COLO668 (cell line): ENCODE data around the gene RNF40.

Experiments
- DNase-seq: peaks from one replicate; lab custom pipeline; 2025; ENCODE audit not compliant: unreplicated experiment; lab: John Stamatoyannopoulos, UW

The RNF40 gene

DNA sequence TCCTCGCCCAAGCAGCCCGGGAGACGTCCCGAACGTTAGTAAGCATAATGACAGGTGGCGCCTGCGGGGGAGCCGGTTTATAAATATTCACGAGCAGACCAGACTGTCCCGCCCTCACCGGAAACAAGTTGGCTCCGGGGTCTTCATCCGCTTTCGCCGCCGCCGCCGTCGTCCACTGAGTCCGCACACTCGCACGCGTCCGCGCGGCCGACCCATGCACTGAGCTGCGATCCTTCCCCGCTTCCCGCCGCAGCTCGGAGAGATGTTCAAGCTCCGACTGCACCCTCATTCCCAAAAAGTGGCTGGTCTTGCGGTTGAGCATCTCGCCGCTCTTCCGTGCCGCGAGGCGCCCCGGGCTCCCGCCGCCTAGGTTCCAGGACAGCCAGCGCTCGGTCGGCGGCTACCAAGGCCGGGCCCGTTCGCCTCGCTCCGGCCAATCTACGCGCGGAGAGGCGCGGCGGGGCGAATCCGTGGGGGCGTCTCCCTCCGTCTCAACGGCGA lies 645 bp upstream of the RNF40 start:
- peak; percentile 67 for DNase-seq

DNA sequence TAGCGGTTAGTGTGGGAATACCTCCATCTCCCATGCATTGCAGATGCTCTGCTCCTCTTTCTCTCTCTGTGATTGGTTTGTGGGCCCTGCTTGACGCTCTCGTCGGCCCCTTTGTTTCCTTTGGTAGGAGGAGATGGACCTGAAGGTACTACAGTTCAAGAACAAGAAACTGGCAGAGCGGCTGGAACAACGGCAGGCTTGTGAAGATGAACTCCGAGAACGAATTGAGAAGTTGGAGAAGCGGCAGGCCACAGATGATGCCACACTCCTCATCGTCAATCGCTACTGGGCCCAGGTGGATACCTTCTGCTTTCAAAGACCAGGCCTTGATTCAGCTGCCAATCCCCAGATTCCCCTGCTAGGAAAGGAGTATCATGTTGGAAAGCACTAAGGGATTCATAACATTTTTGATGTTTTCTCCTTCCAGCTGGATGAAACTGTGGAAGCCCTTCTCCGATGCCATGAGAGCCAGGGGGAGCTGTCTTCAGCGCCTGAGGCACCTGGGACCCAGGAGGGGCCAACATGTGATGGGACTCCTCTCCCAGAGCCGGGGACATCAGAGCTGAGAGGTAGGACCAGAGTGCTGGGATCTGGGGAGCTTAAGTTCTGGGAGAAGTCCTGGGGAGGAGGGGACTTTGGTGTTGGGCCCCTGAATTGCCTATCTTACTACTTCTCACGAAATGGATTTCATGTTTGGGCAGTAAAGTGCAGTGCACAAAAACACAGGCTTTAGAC lies 1.0 kb downstream of the RNF40 start:
- DNase-seq, result no peak

- DNase-seq, result no peak
These were observed 2.0 kb downstream of the RNF40 start for GRCh38 chr16:30764086-30764485.

DNA sequence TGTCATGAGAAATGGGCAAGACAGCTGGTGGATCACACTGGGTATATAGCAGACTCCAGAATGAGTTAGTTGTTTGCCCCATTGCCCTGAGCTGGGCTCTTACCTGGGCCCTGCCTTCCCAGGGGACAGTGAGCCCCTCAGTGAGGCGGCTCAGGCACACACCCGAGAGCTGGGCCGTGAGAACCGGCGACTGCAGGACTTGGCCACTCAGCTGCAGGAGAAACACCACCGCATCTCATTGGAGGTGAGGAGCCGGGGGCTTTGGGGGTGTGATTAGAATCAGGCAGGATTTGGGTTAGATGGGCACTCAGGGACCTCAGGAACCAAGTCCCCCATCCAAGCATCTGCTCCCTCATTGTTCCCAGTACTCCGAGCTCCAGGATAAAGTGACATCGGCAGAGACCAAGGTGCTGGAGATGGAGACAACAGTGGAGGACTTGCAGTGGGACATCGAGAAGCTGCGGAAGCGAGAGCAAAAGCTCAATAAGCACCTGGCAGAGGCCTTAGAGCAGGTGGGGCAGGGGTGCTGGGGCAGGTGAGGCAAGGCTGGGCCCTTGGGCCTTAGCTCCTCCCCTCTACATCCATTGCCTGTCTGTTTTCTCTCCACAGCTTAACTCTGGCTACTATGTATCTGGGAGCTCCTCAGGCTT lies 2.8 kb downstream of the RNF40 start:
- DNase-seq, result no peak

DNA sequence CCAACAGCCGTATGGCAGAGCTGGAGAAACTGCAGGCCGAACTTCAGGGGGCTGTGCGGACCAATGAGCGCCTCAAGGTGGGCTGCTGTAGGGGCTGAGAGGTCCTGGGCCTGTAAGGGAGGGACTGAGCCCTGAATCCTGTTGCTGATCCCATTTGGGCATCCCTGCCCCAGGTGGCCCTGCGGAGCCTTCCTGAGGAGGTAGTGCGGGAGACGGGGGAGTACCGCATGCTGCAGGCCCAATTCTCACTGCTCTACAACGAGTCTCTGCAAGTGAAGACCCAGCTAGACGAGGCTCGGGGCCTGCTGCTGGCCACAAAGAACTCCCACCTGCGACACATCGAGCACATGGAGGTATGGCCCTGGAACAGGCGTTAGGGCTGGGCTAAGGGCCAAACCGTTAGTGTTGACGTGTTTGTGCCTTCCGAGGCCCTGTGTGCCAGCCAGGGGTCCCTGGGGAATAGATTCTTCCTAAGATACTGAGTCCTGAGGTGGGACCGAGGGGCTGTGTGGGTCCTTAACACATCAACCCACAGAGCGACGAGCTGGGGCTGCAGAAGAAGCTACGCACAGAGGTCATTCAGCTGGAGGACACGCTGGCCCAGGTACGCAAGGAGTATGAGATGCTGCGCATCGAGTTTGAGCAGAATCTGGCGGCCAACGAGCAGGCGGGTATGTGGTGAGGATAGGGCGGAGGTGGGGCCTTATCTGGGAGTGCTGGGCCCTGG lies 4.2 kb downstream of the RNF40 start:
- no peak for DNase-seq

DNA sequence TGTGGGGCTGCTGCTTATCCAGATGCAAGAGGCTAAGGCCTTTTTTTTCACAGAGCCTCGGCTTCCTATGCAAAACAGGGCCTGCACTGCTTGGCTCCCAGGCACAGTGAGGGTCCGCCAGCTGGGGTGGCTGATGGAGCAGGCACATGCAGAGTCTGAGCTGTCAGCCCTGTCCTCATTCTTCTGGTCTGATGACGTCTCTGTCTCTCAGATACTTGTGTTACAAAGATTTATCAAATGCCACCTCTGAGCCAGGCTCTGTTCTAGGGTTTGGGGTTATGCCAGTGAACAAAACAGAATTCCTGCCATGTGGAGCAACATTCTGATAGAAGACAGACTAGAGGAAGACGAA lies 4.8 kb downstream of the RNF40 start:
- DNase-seq, result no peak

- DNase-seq, result no peak
These were observed 5.8 kb downstream of the RNF40 start for GRCh38 chr16:30767767-30768465.

DNA sequence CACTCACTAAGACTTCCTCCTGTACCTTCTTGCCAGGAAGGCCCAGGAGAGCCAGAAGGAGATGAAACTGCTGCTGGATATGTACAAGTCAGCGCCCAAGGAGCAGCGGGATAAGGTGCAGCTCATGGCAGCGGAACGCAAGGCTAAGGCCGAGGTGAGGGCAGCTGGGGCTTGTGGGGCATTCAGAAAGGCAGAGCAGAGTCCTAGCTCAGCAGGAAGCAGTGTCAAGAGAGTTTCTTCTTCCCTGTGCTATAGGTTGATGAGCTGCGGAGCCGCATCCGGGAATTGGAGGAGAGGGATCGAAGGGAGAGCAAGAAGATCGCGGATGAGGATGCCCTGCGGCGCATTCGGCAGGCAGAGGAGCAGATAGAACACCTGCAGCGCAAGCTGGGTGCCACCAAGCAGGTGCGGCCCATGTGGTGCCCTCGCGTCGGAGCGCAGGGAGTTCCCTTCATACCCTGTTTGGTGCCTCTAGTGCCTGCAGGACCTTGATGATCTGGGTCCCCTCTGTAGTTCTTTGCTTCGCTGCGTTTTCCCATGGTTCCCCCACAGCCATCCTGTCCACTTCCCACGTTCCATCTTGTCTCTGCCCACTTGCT lies 6.6 kb downstream of the RNF40 start:
- DNase-seq, result no peak

DNA sequence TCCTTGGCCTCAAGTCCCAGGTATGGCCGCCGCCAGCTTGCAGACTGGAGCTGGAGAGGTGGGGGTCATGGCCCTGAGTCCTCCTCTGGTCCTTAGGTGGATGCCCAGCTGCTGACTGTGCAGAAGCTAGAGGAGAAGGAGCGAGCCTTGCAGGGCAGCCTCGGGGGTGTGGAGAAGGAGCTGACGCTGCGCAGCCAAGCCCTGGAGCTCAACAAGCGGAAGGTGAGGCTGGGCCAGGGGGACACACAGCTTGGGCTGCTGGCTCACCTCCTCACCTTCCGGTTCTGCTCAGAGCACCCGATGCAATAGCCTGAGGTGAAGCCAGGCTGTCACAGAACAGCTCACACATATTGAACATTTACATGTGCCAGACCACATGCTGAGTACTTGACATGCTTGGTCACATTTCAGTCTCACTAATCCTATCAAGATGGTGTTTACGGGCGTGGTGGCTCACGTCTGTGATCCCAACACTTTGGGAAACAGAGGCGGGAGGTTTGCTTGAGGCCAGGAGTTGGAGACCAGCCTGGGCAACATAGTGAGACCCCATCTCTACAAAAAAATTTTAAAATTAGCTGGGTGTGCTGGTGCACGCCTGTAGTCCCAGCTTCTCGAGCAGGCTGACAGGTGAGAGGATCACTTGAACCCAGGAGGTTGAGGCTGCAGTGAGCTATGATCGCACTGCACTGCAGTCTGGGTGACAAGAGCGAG lies 7.4 kb downstream of the RNF40 start:
- DNase-seq, result no peak

- no peak for DNase-seq
These were observed 9.6 kb downstream of the RNF40 start for GRCh38 chr16:30771726-30772125.

- no peak for DNase-seq
These were observed 11.7 kb downstream of the RNF40 start for GRCh38 chr16:30773826-30774225.

DNA sequence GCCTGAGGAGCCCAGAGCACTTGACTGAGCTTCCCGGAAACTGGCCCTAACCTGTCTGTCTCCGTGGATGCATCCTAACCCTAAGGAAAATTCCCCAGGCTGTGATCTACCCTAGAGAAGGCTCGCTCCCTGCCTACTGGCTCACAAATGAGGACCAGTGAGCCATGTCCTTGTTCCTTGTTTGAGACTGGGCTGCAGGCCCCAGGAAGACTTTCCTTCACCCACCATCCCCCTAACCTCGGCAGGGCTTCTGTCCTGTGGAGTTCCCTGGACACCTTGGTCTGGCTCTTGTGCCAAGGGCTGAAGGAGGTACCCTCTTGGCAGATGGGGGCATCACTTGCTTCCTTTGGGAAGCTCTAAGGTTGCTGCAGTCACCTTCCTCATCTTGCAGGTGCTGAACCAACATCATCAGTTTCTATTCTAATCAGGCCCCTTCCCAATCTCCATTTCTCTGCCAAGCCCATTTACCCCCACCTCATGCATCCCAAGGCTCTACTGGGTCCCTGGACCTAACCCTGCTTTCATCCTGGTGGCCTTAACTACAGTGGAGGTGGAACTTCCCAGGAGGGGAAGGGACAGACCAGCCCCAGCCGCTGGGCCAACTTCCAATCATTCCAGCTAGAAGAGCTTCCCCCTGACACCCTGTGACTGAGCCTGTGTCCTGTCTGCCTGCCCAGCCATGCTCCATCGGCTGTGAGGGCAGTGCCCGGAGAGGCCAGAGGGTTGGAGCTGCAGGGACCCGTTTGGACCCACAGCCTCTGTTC lies 12.4 kb downstream of the RNF40 start:
- no peak for DNase-seq

- DNase-seq, result no peak
These were observed 12.9 kb downstream of the RNF40 start for GRCh38 chr16:30775131-30775391.

GRCh38 chr16:30775392-30776188 lies 13.5 kb downstream of the RNF40 start:
- peak; percentile 84 for DNase-seq

DNA sequence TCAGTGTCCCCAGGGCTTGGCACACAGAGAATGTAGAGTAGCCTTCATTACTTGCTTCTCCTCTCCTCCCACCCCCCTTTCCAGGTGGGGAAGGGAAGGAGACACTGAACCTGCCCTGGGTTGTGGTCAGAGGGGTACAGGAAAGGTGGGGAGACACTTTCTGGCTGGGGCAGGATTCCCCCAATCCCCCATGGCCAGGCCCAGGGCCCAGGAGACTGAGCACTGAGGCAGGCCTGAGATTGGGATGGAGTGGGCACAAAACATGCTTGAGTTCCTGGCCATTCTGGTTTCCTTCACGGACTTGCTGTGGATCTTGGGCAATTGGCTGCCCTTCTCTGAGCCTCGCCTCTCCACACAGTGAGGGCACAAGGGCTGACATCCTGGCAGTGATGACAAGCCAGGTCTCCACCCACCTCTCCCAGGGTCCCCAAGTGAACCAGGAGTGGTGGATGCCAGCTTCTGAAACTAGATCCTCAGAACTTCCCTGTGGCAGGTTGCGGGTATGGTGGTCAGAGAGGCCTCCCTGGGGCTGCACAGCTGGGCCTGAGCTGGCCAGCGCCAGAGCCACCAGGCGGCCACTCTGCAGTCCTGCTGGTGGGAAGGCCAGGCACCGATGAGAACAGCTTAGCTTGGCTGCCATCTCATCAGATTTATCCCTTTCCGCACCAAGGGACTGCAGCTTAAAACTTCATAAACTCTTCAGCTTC lies 15.6 kb downstream of the RNF40 start:
- DNase-seq, result no peak

GRCh38 chr16:30778549-30779244 lies 16.6 kb downstream of the RNF40 start:
- no peak for DNase-seq

DNA sequence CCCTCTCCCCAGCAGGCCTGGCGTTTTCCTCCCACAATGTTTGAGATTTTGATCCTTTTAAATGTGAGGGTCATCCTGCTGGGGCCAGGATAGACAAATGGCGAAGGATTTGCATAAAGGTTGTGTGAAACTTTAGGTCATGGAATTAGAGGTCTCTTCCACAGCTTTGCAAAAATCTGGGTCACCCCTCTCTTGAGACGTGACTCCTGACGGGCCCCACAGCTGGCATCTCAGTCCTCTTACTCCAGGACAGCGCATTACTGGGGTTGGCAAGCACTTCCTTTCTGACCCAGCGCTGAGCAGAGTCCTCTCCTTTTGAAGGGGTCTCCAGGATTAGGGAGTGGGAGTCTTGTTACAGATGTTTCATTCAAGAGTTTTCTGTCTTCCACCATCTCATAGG lies 17.5 kb downstream of the RNF40 start:
- no peak for DNase-seq

- DNase-seq, result no peak
These were observed 17.9 kb downstream of the RNF40 start for GRCh38 chr16:30780021-30780420.
